ENCODE results near the gene PRUNE2.
A peak's percentile ranks its signal among the peaks of the same experiment; 100 is the strongest.

The PRUNE2 gene

GRCh38 chr9:76691517-76692313 lies 214.2 kb downstream of the PRUNE2 start:
- no peak for DNase-seq

GRCh38 chr9:76690973-76691370 lies 214.9 kb downstream of the PRUNE2 start:
- no peak for DNase-seq

GRCh38 chr9:76690246-76690972 lies 215.5 kb downstream of the PRUNE2 start:
- DNase-seq: no peak

- DNase-seq: no peak
Observed at GRCh38 chr9:76688471-76689238, 217.3 kb downstream of the PRUNE2 start.

GRCh38 chr9:76687861-76688391 lies 218.0 kb downstream of the PRUNE2 start:
- DNase-seq: peak; percentile 67

GRCh38 chr9:76686756-76687155 lies 219.2 kb downstream of the PRUNE2 start:
- no peak for DNase-seq

GRCh38 chr9:76684213-76684612 lies 221.7 kb downstream of the PRUNE2 start:
- DNase-seq: no peak

GRCh38 chr9:76681556-76681955 lies 224.4 kb downstream of the PRUNE2 start:
- DNase-seq: no peak

- no peak for DNase-seq
Observed at GRCh38 chr9:76680716-76681425, 225.0 kb downstream of the PRUNE2 start.

GRCh38 chr9:76677481-76678055 lies 228.3 kb downstream of the PRUNE2 start:
- peak; percentile 65 for DNase-seq

GRCh38 chr9:76676857-76677256 lies 229.1 kb downstream of the PRUNE2 start:
- no peak for DNase-seq

GRCh38 chr9:76667521-76667957 lies 238.4 kb downstream of the PRUNE2 start:
- peak; percentile 74 for DNase-seq

GRCh38 chr9:76665966-76666365 lies 239.9 kb downstream of the PRUNE2 start:
- peak; percentile 46 for DNase-seq

GRCh38 chr9:76665458-76665857 lies 240.5 kb downstream of the PRUNE2 start:
- DNase-seq: no peak

- no peak for DNase-seq
Observed at GRCh38 chr9:76664120-76664519, 241.8 kb downstream of the PRUNE2 start.

GRCh38 chr9:76662476-76663281 lies 243.2 kb downstream of the PRUNE2 start:
- no peak for DNase-seq

- DNase-seq: peak; percentile 66
Observed at GRCh38 chr9:76658510-76659231, 247.2 kb downstream of the PRUNE2 start.

- peak; percentile 32 for DNase-seq
Observed at GRCh38 chr9:76657265-76657664, 248.6 kb downstream of the PRUNE2 start.

GRCh38 chr9:76655971-76656370 lies 249.9 kb downstream of the PRUNE2 start:
- DNase-seq: peak; percentile 61

- DNase-seq: no peak
Observed at GRCh38 chr9:76655121-76655541, 250.8 kb downstream of the PRUNE2 start.
